Measurements from ENCODE around the gene ATP5F1B. TPM values are rescaled to one million over a fixed set of nuclear protein-coding genes. Genes with fewer than 3 reads are reported as not detected.
"Not testable (repeated sequence)": the region's sequence is repeated elsewhere in the genome, so short reads cannot be mapped to it uniquely, and the experiment has no call there.

Gene ATP5F1B
- total RNA-seq, 2 donors from 2014 or later = 198 to 226 TPM

DNA sequence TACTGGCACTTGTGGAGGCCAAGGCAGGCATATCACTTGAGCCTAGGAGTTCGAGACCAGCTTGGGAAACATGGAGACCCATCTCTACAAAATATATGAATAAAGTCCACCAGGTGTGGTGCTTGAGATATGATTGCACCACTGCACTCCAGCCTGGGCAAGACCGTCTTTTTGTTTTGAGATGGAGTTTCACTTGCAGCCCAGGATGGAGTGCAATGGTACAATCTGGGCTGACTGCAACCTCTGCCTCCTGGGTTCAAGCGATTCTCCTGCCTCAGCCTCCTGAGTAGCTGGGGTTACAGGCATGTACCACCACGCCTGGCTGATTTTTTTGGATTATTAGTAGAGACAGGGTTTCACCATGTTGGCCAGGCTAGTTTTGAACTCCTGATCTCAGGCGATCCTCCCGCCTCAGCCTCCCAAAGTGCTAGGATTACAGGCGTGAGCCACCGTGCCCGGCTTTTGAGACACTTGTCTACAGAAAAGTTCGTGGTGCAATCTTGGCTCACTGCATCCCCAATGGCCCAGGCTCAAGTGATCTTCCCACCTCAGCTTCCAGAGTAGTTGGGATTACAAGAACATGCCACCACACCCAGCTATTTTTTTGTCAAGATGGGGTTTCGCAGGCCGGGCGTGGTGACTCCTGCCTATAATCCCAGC lies 16.3 kb upstream of the ATP5F1B start:
- Histone ChIP-seq H3K36me3 (peaks cover 24% of the 10 kb centered on the region), H3K27me3 (replicated peaks; ENCODE audit: insufficient read depth) (no peaks in the 10 kb centered on the region)
- TF ChIP-seq, protein P1, sequence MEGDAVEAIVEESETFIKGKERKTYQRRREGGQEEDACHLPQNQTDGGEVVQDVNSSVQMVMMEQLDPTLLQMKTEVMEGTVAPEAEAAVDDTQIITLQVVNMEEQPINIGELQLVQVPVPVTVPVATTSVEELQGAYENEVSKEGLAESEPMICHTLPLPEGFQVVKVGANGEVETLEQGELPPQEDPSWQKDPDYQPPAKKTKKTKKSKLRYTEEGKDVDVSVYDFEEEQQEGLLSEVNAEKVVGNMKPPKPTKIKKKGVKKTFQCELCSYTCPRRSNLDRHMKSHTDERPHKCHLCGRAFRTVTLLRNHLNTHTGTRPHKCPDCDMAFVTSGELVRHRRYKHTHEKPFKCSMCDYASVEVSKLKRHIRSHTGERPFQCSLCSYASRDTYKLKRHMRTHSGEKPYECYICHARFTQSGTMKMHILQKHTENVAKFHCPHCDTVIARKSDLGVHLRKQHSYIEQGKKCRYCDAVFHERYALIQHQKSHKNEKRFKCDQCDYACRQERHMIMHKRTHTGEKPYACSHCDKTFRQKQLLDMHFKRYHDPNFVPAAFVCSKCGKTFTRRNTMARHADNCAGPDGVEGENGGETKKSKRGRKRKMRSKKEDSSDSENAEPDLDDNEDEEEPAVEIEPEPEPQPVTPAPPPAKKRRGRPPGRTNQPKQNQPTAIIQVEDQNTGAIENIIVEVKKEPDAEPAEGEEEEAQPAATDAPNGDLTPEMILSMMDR (IDR thresholded peaks at IDR 0.05) = no peak

DNA sequence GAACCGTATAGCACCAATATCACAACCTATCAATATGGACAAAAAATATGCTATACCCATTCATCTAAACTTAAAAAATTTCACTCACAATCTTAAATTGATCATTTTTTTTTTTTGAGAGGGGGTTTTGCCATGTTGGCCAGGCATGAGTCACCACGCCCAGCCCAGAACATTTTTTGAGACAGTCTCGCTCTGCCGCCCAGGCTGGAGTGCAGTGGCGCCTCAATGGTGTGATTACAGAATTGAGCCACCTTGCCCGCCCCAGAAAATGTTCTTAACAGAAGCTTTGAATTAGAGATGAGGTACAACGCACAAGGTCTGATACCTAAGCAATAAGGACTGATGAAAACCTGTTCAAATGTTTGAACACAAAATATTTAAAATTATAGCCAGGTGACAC lies 15.8 kb upstream of the ATP5F1B start:
- TF ChIP-seq, protein P1 (IDR thresholded peaks at IDR 0.05) = no peak

More for the DNA sequence above, 16.3 kb upstream of the ATP5F1B start:
- Histone ChIP-seq H3K27ac (no peak overlapping the region), H3K9me3 (no peaks in the 10 kb centered on the region), H3K4me3 (no peak overlapping the region), H3K4me1 (ENCODE audit: control insufficient read depth in 1 of 2, low read depth in 2 of 2) (no peaks in the 10 kb centered on the region)
- no peak for DNase-seq (ENCODE audit: low spot score)
- no peak for ATAC-seq (ENCODE audit: insufficient number of reproducible peaks, low FRiP score, low read depth)

DNA sequence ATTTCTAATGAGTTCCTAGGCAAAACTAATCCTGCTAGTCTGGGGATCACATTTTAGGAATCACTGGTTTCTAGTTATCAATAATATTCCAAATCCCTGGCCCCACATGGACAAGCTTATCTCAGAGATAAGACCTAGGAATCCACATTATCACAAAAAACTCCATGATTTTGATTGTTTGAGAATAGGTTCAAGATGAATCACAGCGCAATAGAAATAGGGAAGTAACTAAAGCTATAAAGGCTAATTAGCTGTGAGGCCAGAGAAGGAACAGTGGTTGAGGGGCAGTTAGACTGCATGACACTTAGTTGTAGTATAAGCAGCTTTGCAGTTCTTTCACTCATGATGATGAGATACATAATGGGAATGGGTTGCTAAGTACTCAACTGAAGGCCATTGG lies 13.1 kb upstream of the ATP5F1B start:
- no peaks in the 10 kb centered on the region for H3K9me3 ChIP-seq
- ATAC-seq (ENCODE audit: insufficient number of reproducible peaks, low FRiP score, low read depth) = no peak
- TF ChIP-seq, protein P1 (IDR thresholded peaks at IDR 0.05) = no peak
- DNase-seq (ENCODE audit: low spot score) = no peak
- H3K36me3 ChIP-seq = peaks cover 3% of the 10 kb centered on the region
- no peaks in the 10 kb centered on the region for H3K27me3 ChIP-seq (replicated peaks; ENCODE audit: insufficient read depth)
- no peak overlapping the region for H3K4me3 ChIP-seq
- no peaks in the 10 kb centered on the region for H3K4me1 ChIP-seq (ENCODE audit: control insufficient read depth in 1 of 2, low read depth in 2 of 2)
- H3K27ac ChIP-seq = no peak overlapping the region

More for the DNA sequence above, 15.8 kb upstream of the ATP5F1B start:
- Histone ChIP-seq H3K4me1 (ENCODE audit: control insufficient read depth in 1 of 2, low read depth in 2 of 2) (no peaks in the 10 kb centered on the region), H3K4me3 (no peak overlapping the region), H3K36me3 (peaks cover 19% of the 10 kb centered on the region), H3K9me3 (no peaks in the 10 kb centered on the region), H3K27ac (no peak overlapping the region), H3K27me3 (replicated peaks; ENCODE audit: insufficient read depth) (no peaks in the 10 kb centered on the region)
- DNase-seq (ENCODE audit: low spot score) (no peak), ATAC-seq (ENCODE audit: insufficient number of reproducible peaks, low FRiP score, low read depth) (no peak)

DNA sequence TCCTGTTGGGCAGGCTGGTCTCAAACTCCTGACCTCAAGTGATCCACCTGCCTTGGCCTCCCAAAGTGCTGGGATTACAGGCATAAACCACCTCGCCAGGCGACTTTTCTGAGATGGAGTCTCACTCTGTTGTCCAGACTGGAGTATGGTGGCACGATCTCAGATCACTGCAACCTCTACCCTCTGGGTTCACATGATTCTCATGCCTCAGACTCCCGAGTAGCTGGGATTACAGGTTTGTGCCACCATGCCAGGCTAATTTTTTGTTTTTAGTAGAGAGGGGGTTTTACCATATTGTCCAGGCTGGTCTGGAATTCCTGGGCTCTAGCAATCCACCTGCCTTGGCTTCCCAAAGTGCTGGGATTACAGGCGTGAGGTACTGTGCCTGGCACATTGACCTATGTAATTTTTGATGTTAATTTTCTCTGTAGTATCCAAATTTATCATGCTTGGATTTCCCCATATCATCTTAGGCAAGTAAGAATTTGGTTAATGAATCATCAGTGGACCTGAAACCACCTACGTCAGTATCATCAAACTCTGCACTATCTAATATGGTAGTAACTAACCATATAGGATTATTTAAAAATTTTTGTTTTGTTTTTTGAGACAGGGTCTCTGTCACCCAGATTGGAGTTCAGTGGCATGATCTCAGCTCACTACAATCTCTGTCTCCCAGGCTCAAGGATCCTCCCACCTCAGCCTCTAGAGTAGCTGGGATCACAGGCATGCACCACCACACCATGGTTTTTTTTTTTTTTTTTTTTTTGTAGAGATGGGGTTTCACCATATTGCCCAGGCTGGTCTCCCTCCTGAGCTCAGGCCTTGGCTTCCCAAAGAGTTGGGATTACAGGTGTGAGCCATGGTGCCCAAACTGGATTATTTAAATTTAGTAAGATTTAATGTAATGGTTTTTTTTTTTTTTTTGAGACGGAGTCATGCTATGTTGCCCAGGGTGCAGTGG lies 11.9 kb upstream of the ATP5F1B start:
- H3K9me3 ChIP-seq = peaks cover 3% of the 10 kb centered on the region
- no peak for DNase-seq (ENCODE audit: low spot score)
- peaks cover 3% of the 10 kb centered on the region for H3K36me3 ChIP-seq
- no peak overlapping the region for H3K4me3 ChIP-seq
- no peak overlapping the region for H3K27ac ChIP-seq
- TF ChIP-seq, protein P1 (IDR thresholded peaks at IDR 0.05) = no peak
- no peak for ATAC-seq (ENCODE audit: insufficient number of reproducible peaks, low FRiP score, low read depth)
- H3K4me1 ChIP-seq (ENCODE audit: control insufficient read depth in 1 of 2, low read depth in 2 of 2) = no peaks in the 10 kb centered on the region
- no peaks in the 10 kb centered on the region for H3K27me3 ChIP-seq (replicated peaks; ENCODE audit: insufficient read depth)

DNA sequence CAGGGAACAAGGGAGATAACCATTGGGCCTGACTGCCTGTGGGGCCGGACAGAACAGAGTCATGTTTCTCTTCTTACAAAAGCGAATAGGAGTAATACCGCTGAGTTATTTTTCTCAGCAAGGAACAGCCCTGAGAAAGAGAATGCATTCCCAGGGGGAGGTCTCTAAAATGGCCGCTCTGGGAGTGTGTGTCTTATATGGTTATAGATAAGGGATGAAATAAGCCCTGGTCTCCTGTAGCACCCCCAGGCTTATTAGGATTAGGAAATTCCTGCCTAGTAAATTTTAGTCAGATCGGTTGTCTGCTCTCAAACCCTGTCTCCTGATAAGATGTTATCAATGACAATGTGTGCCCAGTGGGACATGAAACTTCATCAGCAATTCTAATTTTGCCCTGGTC lies 8.0 kb upstream of the ATP5F1B start:
- DNase-seq (ENCODE audit: low spot score); ATAC-seq (ENCODE audit: insufficient number of reproducible peaks, low FRiP score, low read depth); H3K27me3 ChIP-seq (replicated peaks; ENCODE audit: insufficient read depth); H3K36me3 ChIP-seq; H3K4me3 ChIP-seq; H3K27ac ChIP-seq; H3K4me1 ChIP-seq (ENCODE audit: control insufficient read depth in 1 of 2, low read depth in 2 of 2); H3K9me3 ChIP-seq: not testable (repeated sequence)

DNA sequence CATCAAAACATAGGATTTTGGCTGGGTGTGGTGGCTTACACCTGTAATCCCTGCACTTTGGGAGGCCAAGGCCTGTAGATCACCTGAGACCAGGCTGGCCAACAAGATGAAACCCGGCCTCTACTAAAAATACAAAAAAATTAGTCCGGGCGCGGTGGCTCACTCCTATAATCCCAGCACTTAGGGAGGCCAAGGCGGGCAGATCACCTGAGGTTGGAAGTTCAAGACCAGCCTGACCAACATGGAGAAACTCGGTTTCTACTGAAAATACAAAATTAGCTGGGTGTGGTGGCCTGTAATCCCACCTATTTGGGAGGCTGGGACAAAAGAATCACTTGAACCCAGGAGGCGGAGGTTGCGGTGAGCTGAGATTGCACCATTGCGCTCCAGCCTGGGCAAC lies 2.2 kb upstream of the ATP5F1B start:
- Histone ChIP-seq H3K36me3 (peaks cover 10% of the 10 kb centered on the region), H3K4me1 (ENCODE audit: control insufficient read depth in 1 of 2, low read depth in 2 of 2) (peaks cover 8 to 23% of the 10 kb centered on the region in 2 donors)
- not testable (repeated sequence) for DNase-seq (ENCODE audit: low spot score); H3K27me3 ChIP-seq (replicated peaks; ENCODE audit: insufficient read depth); H3K4me3 ChIP-seq; H3K9me3 ChIP-seq; ATAC-seq (ENCODE audit: insufficient number of reproducible peaks, low FRiP score, low read depth); H3K27ac ChIP-seq
